NT2/D1 (cell line): Measurements from ENCODE around the gene METRNL.

ENCODE experiments used
- SUZ12 ChIP-seq: IDR thresholded peaks from 2 replicates; pipeline ENCODE4 v1.6.1; 2011; ENCODE audit not compliant: insufficient read length, insufficient read depth; ENCODE audit errors: extremely low read depth
- YY1 ChIP-seq: IDR thresholded peaks from 2 replicates; pipeline ENCODE4 v1.6.1; 2011; ENCODE audit not compliant: insufficient read length, insufficient read depth

DNA sequence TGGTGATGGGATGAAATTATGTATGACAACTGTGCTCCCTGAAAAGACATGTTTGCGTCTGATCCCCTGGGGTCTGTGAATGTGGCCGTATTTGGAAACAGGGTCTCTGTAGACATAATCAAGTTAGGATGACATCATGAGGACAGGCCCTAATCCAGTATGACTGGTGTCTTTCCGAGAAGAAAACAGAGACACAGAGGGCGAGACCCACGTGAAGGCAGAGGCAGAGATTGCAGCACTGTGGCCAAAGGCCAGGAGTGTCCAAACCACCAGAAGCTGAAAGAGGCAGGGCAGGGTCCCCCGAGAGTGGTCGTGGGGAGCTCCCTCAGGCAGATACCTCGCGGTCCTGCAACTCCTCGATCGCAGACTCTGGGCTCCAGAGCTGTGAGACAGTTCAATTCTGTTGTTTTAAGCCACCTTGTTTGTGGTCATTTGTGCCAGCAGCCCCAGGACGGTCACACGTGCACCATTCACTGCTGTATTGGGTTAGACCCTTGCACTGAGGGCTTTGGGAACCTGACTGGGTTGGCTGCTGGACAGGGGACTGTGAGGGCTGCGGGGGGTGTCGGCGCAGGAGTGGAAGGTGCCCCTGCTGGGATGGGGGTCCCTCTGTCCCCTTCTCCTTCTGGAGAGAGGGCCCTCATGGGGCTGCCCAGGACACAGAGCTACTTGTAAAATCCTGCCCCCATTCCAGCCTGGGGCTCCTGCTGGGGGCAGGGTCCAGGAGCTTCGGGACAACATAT lies 27.7 kb downstream of the METRNL start:
- TF ChIP-seq YY1 (no peak), SUZ12 (no peak)
